ENCODE measurements around the gene EMILIN1. TPM values are rescaled to one million over a fixed set of nuclear protein-coding genes. Genes with fewer than 3 reads are reported as not detected.

EMILIN1 gene
- total and polyA plus RNA-seq, 2 donors (not counting 3 experiments of a cell fraction or from before 2014, with no cell fraction given): 11.7 to 16.6 TPM

GRCh38 chr2:27080140-27080469, 1.7 kb downstream of the EMILIN1 start:
- Histone ChIP-seq H4K20me1 (replicated peaks; ENCODE audit: control insufficient read depth, extremely low read depth, insufficient read depth, low read length) (no peaks in the 10 kb centered on the region), H3K9ac (replicated peaks; ENCODE audit: extremely low read depth, insufficient read depth, low read length) (no peak overlapping the region), H3K27me3 (ENCODE audit: control insufficient read depth in 2 of 2, insufficient read depth in 2 of 2, low read length in 2 of 2) (no peaks in the 10 kb centered on the region), H3K4me2 (ENCODE audit: insufficient read depth, low read length) (no peak overlapping the region), H3K9me1 (replicated peaks; ENCODE audit: control insufficient read depth, extremely low read depth, insufficient read depth, low read length) (no peaks in the 10 kb centered on the region), H3K79me2 (ENCODE audit: control insufficient read depth, insufficient read depth, low read length) (no peaks in the 10 kb centered on the region), H3K9me3 (replicated peaks; ENCODE audit: control insufficient read depth, insufficient read depth, low read length) (no peaks in the 10 kb centered on the region), H3K4me3 (replicated peaks in 1 of 3; ENCODE audit: insufficient read depth in 1 of 3, low read depth in 1 of 3, low read length in 3 of 3) (no peak overlapping the region), H2AFZ (ENCODE audit: low read depth, low read length) (no peak overlapping the region), H3K27ac (ENCODE audit: insufficient read depth, low read depth, low read length) (no peak overlapping the region), H3K36me3 (ENCODE audit: control insufficient read depth in 2 of 2, extremely low read depth in 1 of 2, insufficient read depth in 2 of 2, low read length in 2 of 2) (no peaks in the 10 kb centered on the region), H3K4me1 (ENCODE audit: control insufficient read depth, extremely low read depth, insufficient read depth, low read length) (peaks cover 8% of the 10 kb centered on the region)
- POLR2A ChIA-PET: no interaction called here
- no TSS peak for BruUV-seq (replicated peaks)
- dilution Hi-C loops (cut with MboI; ENCODE audit: extremely low pct_ligation_motif_present, low sequenced_read_pairs) (no loop called here), intact Hi-C loops (cut with micrococcal nuclease) (no loop called here)
- TF ChIP-seq POLR2AphosphoS5 (IDR thresholded peaks at IDR 0.05; ENCODE audit: insufficient read depth, low read depth, low read length) (no peak), EZH2 (IDR thresholded peaks at IDR 0.05; ENCODE audit: borderline replicate concordance, low read depth, low read length, severe bottlenecking) (no peak), JUN (IDR thresholded peaks at IDR 0.05; ENCODE audit: borderline replicate concordance, insufficient read depth, insufficient read length, low read depth) (no peak), FOS (IDR thresholded peaks at IDR 0.05; ENCODE audit: borderline replicate concordance, insufficient read depth, low read length) (no peak)
- CTCF ChIA-PET: interaction anchor here (1.0 kb wide), 1 partner anchor 15 kb away, joined by 3 read pairs; no protein-coding TSS in a partner anchor
- no peak for FAIRE-seq
- no peak for DNase-seq (ENCODE audit: low read depth, low spot score)

- H3K4me2 ChIP-seq (ENCODE audit: insufficient read depth, low read length): no peak overlapping the region
- dilution Hi-C loops (cut with MboI; ENCODE audit: extremely low pct_ligation_motif_present, low sequenced_read_pairs): no loop called here
- H3K4me3 ChIP-seq (replicated peaks in 1 of 3; ENCODE audit: insufficient read depth in 1 of 3, low read depth in 1 of 3, low read length in 3 of 3): no peak overlapping the region
- H3K27ac ChIP-seq (ENCODE audit: insufficient read depth, low read depth, low read length): no peak overlapping the region
- BruUV-seq (replicated peaks): no TSS peak
- H3K4me1 ChIP-seq (ENCODE audit: control insufficient read depth, extremely low read depth, insufficient read depth, low read length): peaks cover 8% of the 10 kb centered on the region
- no peaks in the 10 kb centered on the region for H3K79me2 ChIP-seq (ENCODE audit: control insufficient read depth, insufficient read depth, low read length)
- DNase-seq (ENCODE audit: low read depth, low spot score) (no peak), FAIRE-seq (no peak)
- no peaks in the 10 kb centered on the region for H3K9me3 ChIP-seq (replicated peaks; ENCODE audit: control insufficient read depth, insufficient read depth, low read length)
- TF ChIP-seq JUN (IDR thresholded peaks at IDR 0.05; ENCODE audit: borderline replicate concordance, insufficient read depth, insufficient read length, low read depth) (no peak), MYC (IDR thresholded peaks at IDR 0.05; ENCODE audit: low read depth, low read length) (no peak), CTCF (IDR thresholded peaks at IDR 0.05; ENCODE audit: extremely low read depth in 1 of 2, insufficient read depth in 1 of 2, low read depth in 1 of 2, low read length in 2 of 2) (no peak), EZH2 (IDR thresholded peaks at IDR 0.05; ENCODE audit: borderline replicate concordance, low read depth, low read length, severe bottlenecking) (no peak), MAX (IDR thresholded peaks at IDR 0.05; ENCODE audit: insufficient read depth, insufficient read length) (no peak), POLR2AphosphoS5 (IDR thresholded peaks at IDR 0.05; ENCODE audit: insufficient read depth, low read depth, low read length) (no peak), FOS (IDR thresholded peaks at IDR 0.05; ENCODE audit: borderline replicate concordance, insufficient read depth, low read length) (no peak), GATA2 (IDR thresholded peaks at IDR 0.05; ENCODE audit: insufficient read depth, insufficient read length, low read depth, low read length) (no peak), POLR2A (IDR thresholded peaks at IDR 0.05; ENCODE audit: low read depth, low read length) (no peak)
- no peaks in the 10 kb centered on the region for H3K9me1 ChIP-seq (replicated peaks; ENCODE audit: control insufficient read depth, extremely low read depth, insufficient read depth, low read length)
- H3K36me3 ChIP-seq (ENCODE audit: control insufficient read depth in 2 of 2, extremely low read depth in 1 of 2, insufficient read depth in 2 of 2, low read length in 2 of 2): no peaks in the 10 kb centered on the region
- peak overlapping the region; percentile 16 for H2AFZ ChIP-seq (ENCODE audit: low read depth, low read length)
- no peaks in the 10 kb centered on the region for H3K27me3 ChIP-seq (ENCODE audit: control insufficient read depth in 2 of 2, insufficient read depth in 2 of 2, low read length in 2 of 2)
- H3K9ac ChIP-seq (replicated peaks; ENCODE audit: extremely low read depth, insufficient read depth, low read length): no peak overlapping the region
- H4K20me1 ChIP-seq (replicated peaks; ENCODE audit: control insufficient read depth, extremely low read depth, insufficient read depth, low read length): no peaks in the 10 kb centered on the region
- POLR2A ChIA-PET: interaction anchor here (0.6 kb wide), 1 partner anchor 17 kb away, joined by 4 read pairs; no protein-coding TSS in a partner anchor
- CTCF ChIA-PET: interaction anchor here (0.7 to 2.0 kb wide), 10 partner anchors 8 to 276 kb away, joined by 3 to 20 read pairs (median 6); partner anchors contain the start of genes AGBL5, GTF3C2 and OST4
- intact Hi-C loops (cut with micrococcal nuclease): no loop called here
Measured at GRCh38 chr2:27080603-27080936, 2.2 kb downstream of the EMILIN1 start.

Measured in endothelial cell of umbilical vein (primary cell).